Neural progenitor cell (in vitro differentiated cells): ENCODE results near the gene SCLY. TPM values are rescaled to one million over a fixed set of nuclear protein-coding genes. Genes with fewer than 3 reads are reported as not detected.

Source experiments
- DNase-seq: peaks from one replicate; pipeline ENCODE4 v3.0.0-alpha.2; 2016; ENCODE audit warnings: low spot score
- H2AFZ ChIP-seq: fragments of 200-600 bp; sonication (generic); replicated peaks from 2 replicates; pipeline ENCODE4 v1.6.1; 2016; ENCODE audit warnings: antibody characterized with exemption
- H3F3A ChIP-seq: fragments of 200-600 bp; sonication (generic); 2 replicates; pipeline ENCODE4 v1.6.1; 2016; ENCODE audit warnings: antibody characterized with exemption, low read depth
- H3K27ac ChIP-seq: fragments of 200-600 bp; sonication (generic); 2 replicates; pipeline ENCODE4 v1.5.1; 2016; ENCODE audit warnings: mild to moderate bottlenecking
- H3K27me3 ChIP-seq: fragments of 200-600 bp; sonication (generic); 2 replicates; pipeline ENCODE4 v1.6.1; 2016; ENCODE audit warnings: mild to moderate bottlenecking, moderate library complexity
- H3K36me3 ChIP-seq: fragments of 200-600 bp; sonication (generic); 2 replicates; pipeline ENCODE4 v1.5.1; 2016
- H3K4me1 ChIP-seq: fragments of 200-600 bp; sonication (generic); 2 replicates; pipeline ENCODE4 v1.6.1; 2016; ENCODE audit warnings: mixed run types
- H3K4me2 ChIP-seq: fragments of 200-600 bp; sonication (generic); 2 replicates; pipeline ENCODE4 v1.6.1; 2016
- H3K4me3 ChIP-seq: fragments of 200-600 bp; sonication (generic); 2 replicates; pipeline ENCODE4 v1.5.1; 2016
- H3K79me2 ChIP-seq: fragments of 200-600 bp; sonication (generic); 2 replicates; pipeline ENCODE4 v1.6.1; 2016; ENCODE audit warnings: low read depth
- H3K9ac ChIP-seq: fragments of 200-600 bp; sonication (generic); 2 replicates; pipeline ENCODE4 v1.6.1; 2016
- H3K9me3 ChIP-seq: fragments of 200-600 bp; sonication (generic); 2 replicates; pipeline ENCODE4 v1.5.1; 2016; ENCODE audit warnings: low read depth
- H4K20me1 ChIP-seq: fragments of 200-600 bp; sonication (generic); 2 replicates; pipeline ENCODE4 v1.6.1; 2016; ENCODE audit warnings: low read depth
- H3K27ac Mint-ChIP-seq: 3 replicates; pipeline ENCODE4 v1.8.0; 2021; ENCODE audit warnings: mixed read lengths
- H3K27me3 Mint-ChIP-seq: 2 replicates; pipeline ENCODE4 v1.8.0; 2022; ENCODE audit warnings: low read depth, mild to moderate bottlenecking, inconsistent platforms, moderate library complexity, mixed read lengths; ENCODE audit not compliant: insufficient read depth
- H3K36me3 Mint-ChIP-seq: 3 replicates; pipeline ENCODE4 v1.8.0; 2021; ENCODE audit warnings: mixed read lengths
- H3K4me1 Mint-ChIP-seq: 3 replicates; pipeline ENCODE4 v1.8.0; 2021; ENCODE audit warnings: mixed read lengths
- H3K4me3 Mint-ChIP-seq: 3 replicates; pipeline ENCODE4 v1.8.0; 2021; ENCODE audit warnings: mild to moderate bottlenecking, moderate library complexity, mixed read lengths
- H3K9me3 Mint-ChIP-seq: 3 replicates; pipeline ENCODE4 v1.8.0; 2020; ENCODE audit warnings: mixed read lengths
- CTCF ChIP-seq: fragments of 200-600 bp; sonication (generic); IDR thresholded peaks from 2 replicates; pipeline ENCODE4 v1.5.1; 2017; ENCODE audit warnings: antibody characterized with exemption, mild to moderate bottlenecking
- EZH2 ChIP-seq: fragments of 200-600 bp; sonication (generic); IDR thresholded peaks from 2 replicates; pipeline ENCODE4 v1.6.1; 2017; ENCODE audit warnings: antibody characterized with exemption, mild to moderate bottlenecking, moderate library complexity
- EZH2phosphoT487 ChIP-seq: fragments of 200-600 bp; sonication (generic); IDR thresholded peaks from 2 replicates; pipeline ENCODE4 v1.6.1; 2017; ENCODE audit warnings: antibody characterized with exemption
- total RNA-seq: library from RNA; depleted of rRNA; stranded (reverse); fragments of >200 nt; gene quantifications from 2 replicates; pipeline ENCODE4 v1.2.3, GENCODE V29; 2015; ENCODE audit warnings: low replicate concordance

Gene SCLY
- total RNA-seq, 1 donor from 2014 or later, result 44.1 TPM

GRCh38 chr2:238144262-238144661 is 83.5 kb downstream of the SCLY start:
- no peak overlapping the region for H2AFZ ChIP-seq
- H3K9ac ChIP-seq, result no peak overlapping the region
- TF ChIP-seq EZH2 (no peak), CTCF (no peak), EZH2phosphoT487 (no peak)
- H3K27me3 Mint-ChIP-seq, result peaks cover 7% of the 10 kb centered on the region
- no peaks in the 10 kb centered on the region for H3K27me3 ChIP-seq
- DNase-seq, result no peak
- no peaks in the 10 kb centered on the region for H3K36me3 Mint-ChIP-seq
- no peaks in the 10 kb centered on the region for H4K20me1 ChIP-seq
- H3K4me3 ChIP-seq, result no peak overlapping the region
- H3K27ac ChIP-seq, result no peak overlapping the region
- no peaks in the 10 kb centered on the region for H3K9me3 ChIP-seq
- H3K9me3 Mint-ChIP-seq, result no peaks in the 10 kb centered on the region
- H3K4me2 ChIP-seq, result no peak overlapping the region
- H3K36me3 ChIP-seq, result no peaks in the 10 kb centered on the region
- H3K4me3 Mint-ChIP-seq, result no peak overlapping the region
- no peaks in the 10 kb centered on the region for H3K79me2 ChIP-seq
- H3K4me1 ChIP-seq, result peaks cover 1% of the 10 kb centered on the region
- H3K4me1 Mint-ChIP-seq, result no peaks in the 10 kb centered on the region
- H3K27ac Mint-ChIP-seq, result no peak overlapping the region
- H3F3A ChIP-seq, result no peaks in the 10 kb centered on the region

- no peaks in the 10 kb centered on the region for H3K9me3 ChIP-seq
- Mint-ChIP-seq H3K4me1 (no peaks in the 10 kb centered on the region), H3K36me3 (no peaks in the 10 kb centered on the region), H3K27ac (peak overlapping the region; percentile 69), H3K4me3 (no peak overlapping the region), H3K27me3 (peaks cover 7% of the 10 kb centered on the region), H3K9me3 (no peaks in the 10 kb centered on the region)
- DNase-seq, result no peak
- H4K20me1 ChIP-seq, result no peaks in the 10 kb centered on the region
- no peak overlapping the region for H3K4me2 ChIP-seq
- H3K27me3 ChIP-seq, result no peaks in the 10 kb centered on the region
- no peak overlapping the region for H3K9ac ChIP-seq
- no peak overlapping the region for H3K27ac ChIP-seq
- H3K4me3 ChIP-seq, result no peak overlapping the region
- TF ChIP-seq EZH2 (no peak), EZH2phosphoT487 (no peak), CTCF (no peak)
- no peaks in the 10 kb centered on the region for H3K79me2 ChIP-seq
- H2AFZ ChIP-seq, result no peak overlapping the region
- no peaks in the 10 kb centered on the region for H3K36me3 ChIP-seq
- H3F3A ChIP-seq, result no peaks in the 10 kb centered on the region
- H3K4me1 ChIP-seq, result no peaks in the 10 kb centered on the region
Measured at GRCh38 chr2:238145046-238145445, 84.2 kb downstream of the SCLY start.

- TF ChIP-seq EZH2 (no peak), CTCF (no peak), EZH2phosphoT487 (no peak)
- no peaks in the 10 kb centered on the region for H3K36me3 Mint-ChIP-seq
- Histone ChIP-seq H3K4me1 (no peaks in the 10 kb centered on the region), H3K36me3 (no peaks in the 10 kb centered on the region), H3K9ac (no peak overlapping the region), H3K79me2 (no peaks in the 10 kb centered on the region), H4K20me1 (no peaks in the 10 kb centered on the region), H3F3A (no peaks in the 10 kb centered on the region), H3K27ac (no peak overlapping the region), H2AFZ (no peak overlapping the region), H3K4me3 (no peak overlapping the region), H3K4me2 (no peak overlapping the region), H3K9me3 (no peaks in the 10 kb centered on the region), H3K27me3 (no peaks in the 10 kb centered on the region)
- peaks cover 7% of the 10 kb centered on the region for H3K27me3 Mint-ChIP-seq
- DNase-seq, result no peak
- H3K9me3 Mint-ChIP-seq, result no peaks in the 10 kb centered on the region
- H3K27ac Mint-ChIP-seq, result no peak overlapping the region
- no peaks in the 10 kb centered on the region for H3K4me1 Mint-ChIP-seq
- no peak overlapping the region for H3K4me3 Mint-ChIP-seq
Measured at GRCh38 chr2:238145851-238146250, 85.0 kb downstream of the SCLY start.
